Ureter (tissue), 1 donor: ENCODE measurements around the gene PPP1R12B. TPM values are rescaled to one million over a fixed set of nuclear protein-coding genes. Genes with fewer than 3 reads are reported as not detected.
A peak's percentile ranks its signal among the peaks of the same experiment; 100 is the strongest.
"Not testable (repeated sequence)": the region's sequence is repeated elsewhere in the genome, so short reads cannot be mapped to it uniquely, and the experiment has no call there.

Experiments used
- DNase-seq: peaks from one replicate; pipeline ENCODE4 v3.0.0-alpha.2; 2020; ENCODE audit warnings: low spot score
- total RNA-seq: library from RNA; stranded (reverse); gene quantifications from one replicate; pipeline ENCODE4 v1.2.4, GENCODE V29; 2023
- donor health status: DM: yes; HTN: yes; CAD: no.

PPP1R12B gene
- total RNA-seq, 1 donor from 2014 or later: 207 TPM

DNA sequence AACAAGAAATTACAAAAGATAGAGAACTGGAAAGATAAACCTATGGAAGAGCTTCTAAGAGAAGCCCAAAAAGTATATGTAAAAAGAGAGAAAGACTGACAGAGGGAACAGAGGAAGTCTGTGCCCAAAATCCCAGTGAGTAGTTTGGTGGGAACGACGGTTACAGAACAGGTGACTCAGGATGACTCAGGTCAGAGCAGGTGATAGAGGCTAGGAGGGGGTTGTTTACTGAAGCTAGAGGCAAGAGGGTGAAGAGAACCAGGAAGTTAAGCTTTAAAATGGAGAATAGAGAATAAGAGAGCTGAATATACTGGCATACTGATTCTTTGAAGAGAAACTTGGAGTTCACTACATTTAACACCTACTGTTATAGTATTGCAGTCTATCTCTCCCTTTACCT, 134.9 kb downstream of the PPP1R12B start:
- DNase-seq: peak; percentile 44

- not testable (repeated sequence) for DNase-seq
Measured at GRCh38 chr1:202484032-202484431, 135.5 kb downstream of the PPP1R12B start.

- not testable (repeated sequence) for DNase-seq
Measured at GRCh38 chr1:202484820-202485219, 136.3 kb downstream of the PPP1R12B start.

DNA sequence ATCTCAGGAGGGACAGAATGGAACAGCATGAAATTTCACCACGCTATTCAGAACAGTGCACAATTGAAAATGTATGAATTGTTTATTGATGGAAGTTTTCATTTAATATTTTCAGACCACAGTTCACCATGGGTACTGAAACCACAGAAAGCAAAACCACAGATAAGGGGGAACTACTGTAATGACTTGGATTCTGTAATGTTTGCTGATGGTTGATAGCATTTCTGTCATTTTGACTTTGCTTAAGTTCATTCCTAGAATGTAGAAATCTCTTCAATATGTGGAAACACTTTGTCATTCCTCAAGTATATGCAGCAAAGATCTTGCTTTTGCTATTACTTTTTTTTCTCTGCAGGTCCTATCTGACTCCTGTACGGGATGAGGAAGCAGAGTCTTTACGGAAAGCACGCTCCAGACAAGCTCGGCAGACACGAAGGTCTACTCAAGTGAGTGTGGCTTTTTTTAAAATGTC, 139.7 kb downstream of the PPP1R12B start:
- not testable (repeated sequence) for DNase-seq

GRCh38 chr1:202489101-202489500, 140.6 kb downstream of the PPP1R12B start:
- not testable (repeated sequence) for DNase-seq

- not testable (repeated sequence) for DNase-seq
Measured at GRCh38 chr1:202493112-202493511, 144.6 kb downstream of the PPP1R12B start.

- no peak for DNase-seq
Measured at GRCh38 chr1:202498542-202498941, 150.0 kb downstream of the PPP1R12B start.

GRCh38 chr1:202499997-202500396, 151.5 kb downstream of the PPP1R12B start:
- DNase-seq: not testable (repeated sequence)

DNA sequence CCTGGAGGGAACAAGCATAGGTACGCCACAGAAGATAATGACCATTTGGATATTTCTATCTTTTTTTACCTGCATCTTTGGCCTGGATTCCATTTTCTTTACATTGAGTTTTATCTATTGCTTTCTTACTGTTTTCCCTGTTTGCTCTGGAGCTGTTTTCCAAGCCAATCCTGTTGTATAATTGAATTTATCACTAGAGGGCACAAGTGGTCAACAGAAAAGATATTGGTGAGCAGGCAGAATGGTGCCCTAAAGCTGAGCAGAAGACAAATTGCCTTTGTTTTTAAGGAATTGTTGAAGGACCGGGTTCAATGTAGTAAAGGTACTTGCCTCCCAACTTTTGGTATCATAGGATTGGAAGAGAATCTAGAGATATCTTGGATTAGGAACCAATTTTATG, 152.8 kb downstream of the PPP1R12B start:
- DNase-seq: no peak

- no peak for DNase-seq
Measured at GRCh38 chr1:202505356-202505755, 156.9 kb downstream of the PPP1R12B start.

- DNase-seq: peak; percentile 65
Measured at GRCh38 chr1:202505880-202506575, 157.5 kb downstream of the PPP1R12B start.

DNA sequence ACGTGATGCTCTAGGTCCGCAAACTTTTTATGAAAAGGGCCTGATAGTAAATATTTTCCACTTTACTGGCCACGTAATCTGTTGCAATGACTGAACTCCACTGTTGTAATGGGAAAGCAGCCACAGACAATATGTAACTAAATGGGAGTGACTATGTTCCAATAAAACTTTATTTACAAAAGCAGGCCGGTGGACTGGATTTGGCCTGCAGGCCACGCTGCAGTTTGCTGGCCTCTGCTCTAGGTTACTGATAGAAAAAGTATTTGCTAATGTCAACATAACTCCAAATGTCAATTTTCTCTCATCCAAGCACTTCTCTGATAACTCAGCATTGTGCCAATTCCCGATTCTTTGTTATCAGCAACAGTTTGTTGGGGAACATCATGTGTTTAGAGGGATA, 160.4 kb downstream of the PPP1R12B start:
- not testable (repeated sequence) for DNase-seq

- not testable (repeated sequence) for DNase-seq
Measured at GRCh38 chr1:202513875-202514274, 165.4 kb downstream of the PPP1R12B start.

- DNase-seq: no peak
Measured at GRCh38 chr1:202516434-202516877, 168.0 kb downstream of the PPP1R12B start.

DNA sequence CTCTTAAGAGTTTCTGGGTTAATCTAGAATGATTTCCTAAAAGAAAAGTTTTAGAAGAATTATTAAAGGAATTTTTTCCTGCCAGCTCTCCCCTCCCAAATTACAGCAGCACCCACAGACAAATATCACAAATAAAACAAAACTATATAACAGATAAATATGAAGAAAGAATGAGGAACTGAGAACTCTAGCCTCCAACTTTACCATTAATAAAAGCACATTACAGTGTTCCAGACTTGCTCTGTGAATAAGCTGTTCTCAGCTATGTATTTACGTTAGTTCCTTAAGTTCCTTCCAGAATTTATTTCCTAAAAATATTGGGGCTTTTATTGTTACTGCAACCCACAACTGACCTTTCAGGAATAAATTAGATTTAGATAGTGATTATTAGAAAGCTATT, 168.6 kb downstream of the PPP1R12B start:
- DNase-seq: not testable (repeated sequence)

- DNase-seq: not testable (repeated sequence)
Measured at GRCh38 chr1:202518180-202518579, 169.7 kb downstream of the PPP1R12B start.

GRCh38 chr1:202518905-202519304, 170.4 kb downstream of the PPP1R12B start:
- not testable (repeated sequence) for DNase-seq

GRCh38 chr1:202520129-202520856, 171.8 kb downstream of the PPP1R12B start:
- not testable (repeated sequence) for DNase-seq

DNA sequence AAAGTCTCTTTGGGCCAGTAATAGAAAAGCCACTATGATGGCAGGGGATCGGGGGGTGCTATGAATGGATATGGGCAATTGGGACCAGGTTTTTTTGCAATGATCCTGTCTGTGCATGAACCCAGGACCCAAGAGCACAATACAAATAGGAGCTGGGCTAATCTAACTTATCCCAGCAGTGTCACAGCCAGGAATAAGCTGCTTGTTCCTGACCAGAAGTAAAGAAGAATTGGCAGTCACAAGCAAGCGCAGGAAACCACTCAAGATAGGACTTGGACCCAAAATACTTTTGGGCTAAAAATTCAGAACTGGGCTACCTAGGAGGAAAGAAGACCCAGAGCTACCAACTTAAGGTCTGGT, 172.3 kb downstream of the PPP1R12B start:
- DNase-seq: not testable (repeated sequence)

- DNase-seq: not testable (repeated sequence)
Measured at GRCh38 chr1:202521484-202521883, 173.0 kb downstream of the PPP1R12B start.

GRCh38 chr1:202521886-202522285, 173.4 kb downstream of the PPP1R12B start:
- DNase-seq: no peak

DNA sequence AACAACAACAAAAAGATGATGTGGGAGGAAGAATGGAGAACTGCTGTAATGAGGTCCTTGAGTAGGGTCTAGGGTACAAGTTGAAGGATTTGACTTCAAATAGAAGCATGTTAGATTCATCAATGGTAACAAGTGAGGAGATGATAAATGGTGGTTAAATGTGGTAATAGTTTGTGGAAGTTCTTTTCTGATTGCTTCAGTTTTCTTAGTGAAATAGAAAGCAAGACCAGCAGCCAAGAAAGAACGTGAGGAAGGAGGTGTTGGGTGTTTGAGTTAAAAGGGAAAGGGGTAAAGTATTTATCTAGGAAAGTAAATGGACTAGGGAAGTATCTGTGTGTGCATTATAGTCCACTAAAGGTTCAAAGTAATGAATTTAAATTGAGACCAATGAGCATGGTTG, 177.6 kb downstream of the PPP1R12B start:
- DNase-seq: not testable (repeated sequence)
